IPS-18c (cell line): ENCODE results near the gene SMNDC1.
"Not testable (repeated sequence)": the region's sequence is repeated elsewhere in the genome, so short reads cannot be mapped to it uniquely, and the experiment has no call there.

Experiments used
- H3K4me3 ChIP-seq: 2 replicates; pipeline ENCODE4 v1.7.0; 2013; ENCODE audit warnings: low read depth, mild to moderate bottlenecking, low read length, moderate library complexity; ENCODE audit not compliant: insufficient read depth
- H3K9me3 ChIP-seq: one replicate; pipeline ENCODE4 v1.6.1; 2013; ENCODE audit warnings: mild to moderate bottlenecking, low read length, moderate library complexity; ENCODE audit not compliant: control insufficient read depth, insufficient read depth

Gene SMNDC1

DNA sequence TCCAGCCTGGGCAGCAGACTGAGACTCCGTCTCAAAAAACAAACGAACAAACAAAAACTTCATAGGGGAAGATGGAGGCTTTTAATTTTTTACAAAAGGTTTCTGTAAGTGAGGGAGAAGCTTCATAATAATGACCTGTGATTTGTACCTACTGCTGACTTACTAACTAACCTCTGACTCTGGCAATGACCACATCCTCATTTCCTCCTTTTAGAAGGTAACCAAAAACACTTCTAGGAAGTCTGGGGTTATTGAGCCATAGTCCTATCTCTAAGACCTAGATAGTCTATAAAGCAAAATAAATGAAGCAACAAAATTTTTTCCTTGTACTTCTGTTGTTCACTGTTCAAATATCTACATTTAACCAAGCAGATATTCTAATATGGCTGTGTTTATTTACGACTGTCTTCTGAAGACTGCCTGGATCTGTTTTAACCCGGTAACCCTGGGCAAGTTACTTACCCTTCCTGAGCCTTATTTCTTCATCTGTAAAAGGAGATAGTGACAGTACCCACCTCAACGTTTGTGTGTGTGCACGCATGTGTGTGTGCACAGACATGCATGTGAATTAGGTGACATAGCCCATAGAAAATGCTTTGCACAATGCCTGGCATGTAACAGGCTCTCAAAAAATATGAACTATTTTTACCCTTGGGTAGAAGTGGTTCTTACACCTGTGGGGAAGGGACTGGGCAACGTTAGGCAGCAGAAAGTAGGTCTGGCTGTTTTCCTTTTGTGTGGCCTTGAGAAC, 30.8 kb upstream of the SMNDC1 start:
- no peak overlapping the region for H3K4me3 ChIP-seq
- peaks cover 2% of the 10 kb centered on the region for H3K9me3 ChIP-seq

DNA sequence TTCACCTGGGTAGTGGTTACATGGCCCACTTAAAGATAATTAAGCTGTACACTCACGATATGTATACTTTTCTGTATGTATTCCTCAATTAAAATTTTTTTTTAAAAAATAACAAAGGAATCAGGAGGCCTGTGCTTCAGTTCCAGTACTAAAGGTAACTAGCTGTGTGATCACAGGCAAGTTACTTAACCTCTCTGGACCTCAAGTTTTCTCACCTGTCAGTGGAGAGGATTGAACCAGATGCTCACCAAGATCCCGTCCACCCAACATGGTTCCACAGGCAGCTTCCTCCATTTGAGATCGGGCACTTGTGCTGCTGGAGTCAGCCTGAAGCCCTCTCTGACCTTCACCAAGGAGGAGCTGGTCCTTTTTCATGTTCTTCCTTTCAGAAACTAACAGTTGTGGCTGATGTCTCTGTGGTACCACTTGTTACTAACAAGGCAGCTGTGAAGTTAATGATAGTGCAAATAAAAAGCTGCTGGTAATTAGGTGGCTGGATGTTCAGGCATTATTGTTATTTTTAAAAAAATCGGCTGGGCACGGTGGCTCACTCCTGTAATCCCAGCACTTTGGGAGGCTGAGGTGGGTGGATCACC, 29.4 kb upstream of the SMNDC1 start:
- Histone ChIP-seq H3K9me3 (peaks cover 11% of the 10 kb centered on the region), H3K4me3 (no peak overlapping the region)

GRCh38 chr10:110331226-110331795, 26.6 kb upstream of the SMNDC1 start:
- H3K4me3 ChIP-seq, result not testable (repeated sequence)
- peaks cover 13% of the 10 kb centered on the region for H3K9me3 ChIP-seq

- no peak overlapping the region for H3K4me3 ChIP-seq
Observed at GRCh38 chr10:110330675-110331074, 26.0 kb upstream of the SMNDC1 start.

GRCh38 chr10:110327262-110327914, 22.7 kb upstream of the SMNDC1 start:
- Histone ChIP-seq H3K9me3 (peaks cover 13% of the 10 kb centered on the region), H3K4me3 (no peak overlapping the region)

More at GRCh38 chr10:110330675-110331074, 26.0 kb upstream of the SMNDC1 start:
- H3K9me3 ChIP-seq, result peaks cover 13% of the 10 kb centered on the region

DNA sequence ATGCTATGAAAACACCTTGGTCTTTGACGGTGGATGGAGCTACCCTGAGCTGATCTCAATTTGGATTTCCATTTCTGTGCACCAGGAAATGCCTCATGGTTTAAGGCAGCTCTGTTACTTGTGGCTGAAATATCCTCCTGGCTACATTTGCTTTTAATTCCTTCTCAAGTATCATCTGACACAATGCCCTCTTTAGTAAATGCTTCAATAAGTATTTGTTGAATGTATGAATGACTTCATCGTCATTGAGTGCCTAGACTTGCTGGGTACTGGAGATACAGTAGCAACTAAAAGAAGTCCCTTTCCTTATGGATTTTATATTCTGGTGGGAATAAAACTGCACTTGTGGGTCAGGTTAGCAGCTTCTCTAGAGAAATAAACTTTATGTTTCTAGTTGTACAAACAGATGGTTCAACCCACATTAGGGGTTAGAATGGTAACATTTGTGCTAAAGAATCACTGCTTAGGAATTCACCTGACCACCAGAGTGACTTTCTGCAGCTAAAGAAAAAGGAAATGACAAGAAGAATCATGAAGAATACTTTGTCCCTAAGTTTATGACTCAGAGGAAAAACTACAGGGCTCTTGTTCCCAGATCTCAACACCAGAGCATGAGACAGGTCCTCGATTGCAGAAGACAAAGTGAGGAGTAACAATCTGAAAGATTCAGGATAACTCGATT, 21.8 kb upstream of the SMNDC1 start:
- H3K4me3 ChIP-seq, result no peak overlapping the region

GRCh38 chr10:110324805-110325280, 20.1 kb upstream of the SMNDC1 start:
- no peak overlapping the region for H3K4me3 ChIP-seq
- H3K9me3 ChIP-seq, result peaks cover 5% of the 10 kb centered on the region

More for the DNA sequence above, 21.8 kb upstream of the SMNDC1 start:
- peaks cover 13% of the 10 kb centered on the region for H3K9me3 ChIP-seq

DNA sequence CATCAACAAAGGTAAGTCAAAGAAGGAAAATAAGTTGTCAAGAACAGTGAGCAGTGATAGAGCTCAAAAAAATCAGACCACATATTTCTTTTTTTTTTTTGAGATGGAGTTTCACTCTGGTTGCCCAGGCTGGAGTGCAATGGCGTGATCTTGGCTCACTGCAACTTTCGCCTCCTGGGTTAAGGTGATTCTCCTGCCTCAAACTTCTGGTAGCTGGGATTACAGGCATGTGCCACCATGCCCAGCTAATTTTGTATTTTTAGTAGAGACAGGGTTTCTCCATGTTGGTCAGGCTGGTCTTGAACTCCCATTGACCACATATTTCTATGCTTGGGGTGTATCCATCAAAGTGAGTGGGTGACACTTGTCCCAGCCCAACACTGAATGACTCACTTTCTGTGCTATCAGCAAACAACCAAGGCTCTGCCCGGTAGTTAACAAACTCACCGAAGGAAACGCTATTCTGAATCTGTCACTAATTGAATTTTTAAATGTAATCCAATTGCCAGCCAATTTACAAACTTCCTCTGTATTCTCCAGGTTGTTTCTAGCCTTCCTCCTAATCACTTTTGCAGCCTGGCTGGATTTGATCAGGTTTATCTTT, 19.6 kb upstream of the SMNDC1 start:
- H3K4me3 ChIP-seq, result no peak overlapping the region

GRCh38 chr10:110323503-110323902, 18.8 kb upstream of the SMNDC1 start:
- H3K4me3 ChIP-seq, result no peak overlapping the region
- H3K9me3 ChIP-seq, result no peaks in the 10 kb centered on the region

More for the DNA sequence above, 19.6 kb upstream of the SMNDC1 start:
- peaks cover 2% of the 10 kb centered on the region for H3K9me3 ChIP-seq

GRCh38 chr10:110321869-110322620, 17.3 kb upstream of the SMNDC1 start:
- Histone ChIP-seq H3K4me3 (no peak overlapping the region), H3K9me3 (no peaks in the 10 kb centered on the region)

GRCh38 chr10:110317866-110318850, 13.4 kb upstream of the SMNDC1 start:
- Histone ChIP-seq H3K9me3 (no peaks in the 10 kb centered on the region), H3K4me3 (no peak overlapping the region)

DNA sequence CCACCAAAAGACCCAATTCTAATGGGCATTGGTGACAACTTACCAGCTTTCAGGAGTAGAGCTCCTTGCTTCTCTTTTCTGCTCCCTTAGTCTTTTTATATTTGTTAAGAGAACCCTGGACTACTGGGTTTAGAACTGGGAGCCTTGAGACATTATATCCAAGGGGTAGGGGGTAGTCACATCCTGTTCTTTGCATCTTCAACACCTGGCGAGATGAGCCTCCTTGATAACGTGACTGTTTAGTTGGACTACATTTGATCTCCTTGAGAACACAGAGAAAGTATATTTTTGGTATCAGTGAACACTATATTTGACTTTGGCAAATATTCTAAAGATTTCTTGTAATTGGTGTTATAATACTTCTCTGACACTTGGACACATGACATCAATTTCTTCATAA, 9.0 kb upstream of the SMNDC1 start:
- no peaks in the 10 kb centered on the region for H3K9me3 ChIP-seq

GRCh38 chr10:110312206-110312605, 7.5 kb upstream of the SMNDC1 start:
- H3K9me3 ChIP-seq, result no peaks in the 10 kb centered on the region
- no peak overlapping the region for H3K4me3 ChIP-seq

More for the DNA sequence above, 9.0 kb upstream of the SMNDC1 start:
- H3K4me3 ChIP-seq, result no peak overlapping the region

DNA sequence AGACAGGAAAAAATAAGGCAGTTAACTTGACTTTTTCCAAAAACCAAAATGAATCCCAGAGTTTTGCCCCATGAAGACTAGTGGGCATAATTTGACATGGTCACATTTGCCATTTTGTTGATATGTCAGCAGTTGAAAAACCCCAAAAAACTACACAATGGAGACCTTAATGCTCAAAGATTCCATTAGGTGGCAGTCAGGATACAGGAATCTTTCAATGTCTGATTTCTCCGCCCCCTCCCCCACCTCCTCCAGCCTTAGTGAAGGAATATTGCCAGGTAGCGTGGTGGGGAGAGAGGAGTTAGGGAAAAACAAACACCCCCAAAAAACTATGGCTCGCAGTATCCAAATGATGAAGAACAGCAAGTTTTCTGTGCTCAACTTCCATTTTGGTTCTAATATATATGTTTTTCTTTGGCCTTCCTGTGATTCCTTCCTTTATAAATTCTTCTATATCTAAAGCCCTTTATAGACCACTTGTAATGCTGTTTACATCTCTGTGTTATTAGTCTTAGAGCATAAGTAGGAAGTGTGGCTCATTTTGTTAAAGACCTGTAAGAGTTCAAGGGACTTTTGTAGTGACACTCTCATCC, 6.7 kb upstream of the SMNDC1 start:
- Histone ChIP-seq H3K9me3 (no peaks in the 10 kb centered on the region), H3K4me3 (no peak overlapping the region)

DNA sequence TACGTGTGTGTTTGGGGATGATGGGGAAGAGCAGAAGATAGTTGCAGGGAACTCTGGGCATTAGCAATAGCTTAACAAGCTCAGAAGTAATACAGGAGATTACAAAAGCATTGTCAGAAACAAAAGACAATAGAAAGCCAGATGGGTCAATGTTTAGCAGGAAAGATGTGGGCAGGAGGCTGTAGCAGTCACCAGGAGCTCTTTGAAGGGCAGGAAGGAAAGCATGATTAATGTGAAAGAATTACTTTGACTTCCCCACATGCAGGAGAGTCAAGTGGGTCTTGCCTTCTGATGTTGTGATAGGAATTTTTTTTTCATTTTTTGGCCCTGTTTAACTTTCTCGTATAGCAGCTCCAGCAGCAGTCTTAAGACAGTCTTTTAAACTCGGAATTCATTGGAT, 6.0 kb upstream of the SMNDC1 start:
- H3K9me3 ChIP-seq, result no peaks in the 10 kb centered on the region
- no peak overlapping the region for H3K4me3 ChIP-seq
